Neural cell (in vitro differentiated cells): ENCODE data around the gene ARL8A. TPM values are rescaled to one million over a fixed set of nuclear protein-coding genes. Genes with fewer than 3 reads are reported as not detected.

ENCODE experiments used
- H2AFZ ChIP-seq: fragments of 200-600, 300-800 bp; sonication (generic), shearing (Covaris generic); 2 replicates; pipeline ENCODE4 v1.6.0; 2014; ENCODE audit warnings: low read depth, mild to moderate bottlenecking, antibody characterized with exemption, low read length, moderate library complexity
- H3F3A ChIP-seq: fragments of 200-600 bp; shearing (Covaris generic); 2 replicates; pipeline ENCODE4 v1.6.1; 2016; ENCODE audit warnings: mild to moderate bottlenecking, moderate library complexity, mixed read lengths, antibody characterized with exemption, low read length; ENCODE audit not compliant: insufficient read depth, poor library complexity, severe bottlenecking
- H3K27ac ChIP-seq: fragments of 200-600, 300-800 bp; sonication (generic), shearing (Covaris generic); 2 replicates; pipeline ENCODE4 v1.5.1; 2014; ENCODE audit warnings: mild to moderate bottlenecking, low read length, moderate library complexity
- H3K27me3 ChIP-seq: fragments of 300-800, 200-600 bp; sonication (generic), shearing (Covaris generic); 2 replicates; pipeline ENCODE4 v1.6.0; 2014; ENCODE audit warnings: mild to moderate bottlenecking, low read depth, low read length, moderate library complexity; ENCODE audit not compliant: insufficient read depth
- H3K36me3 ChIP-seq: fragments of 300-800, 200-600 bp; sonication (generic), shearing (Covaris generic); 2 replicates; pipeline ENCODE4 v1.5.1; 2014; ENCODE audit warnings: mild to moderate bottlenecking, antibody characterized with exemption, low read length, moderate library complexity; ENCODE audit not compliant: insufficient read depth
- H3K4me2 ChIP-seq: fragments of 300-800, 200-600 bp; sonication (generic), shearing (Covaris generic); 2 replicates; pipeline ENCODE4 v1.6.0; 2014; ENCODE audit warnings: mild to moderate bottlenecking, low read length
- H3K4me3 ChIP-seq: fragments of 300-800, 200-600 bp; sonication (generic), shearing (Covaris generic); 2 replicates; pipeline ENCODE4 v1.5.1; 2014; ENCODE audit warnings: mild to moderate bottlenecking, low read length, moderate library complexity
- H3K79me2 ChIP-seq: fragments of 200-600 bp; shearing (Covaris generic); replicated peaks from 2 replicates; pipeline ENCODE4 v1.6.0; 2014; ENCODE audit warnings: mild to moderate bottlenecking, low read length, moderate library complexity; ENCODE audit not compliant: insufficient read depth
- H3K9ac ChIP-seq: fragments of 300-800, 200-600 bp; sonication (generic), shearing (Covaris generic); 2 replicates; pipeline ENCODE4 v1.6.1; 2016; ENCODE audit warnings: mild to moderate bottlenecking, low read length, mixed read lengths
- H3K9me2 ChIP-seq: fragments of 200-600 bp; shearing (Covaris generic); 2 replicates; pipeline ENCODE4 v1.6.1; 2016; ENCODE audit warnings: mild to moderate bottlenecking, low read length, mixed read lengths; ENCODE audit not compliant: insufficient read depth
- H3K9me3 ChIP-seq: fragments of 200-600, 300-800 bp; sonication (generic), shearing (Covaris generic); 2 replicates; pipeline ENCODE4 v1.6.1; 2016; ENCODE audit warnings: mild to moderate bottlenecking, mixed run types, low read length, moderate library complexity, mixed read lengths
- H4K20me1 ChIP-seq: fragments of 200-600 bp; shearing (Covaris generic); 2 replicates; pipeline ENCODE4 v1.6.1; 2016; ENCODE audit warnings: mild to moderate bottlenecking, mixed run types; ENCODE audit not compliant: insufficient read depth
- CTCF ChIP-seq: fragments of 450-650 bp; IDR thresholded peaks from 2 replicates; pipeline ENCODE4 v1.5.1; 2014; ENCODE audit warnings: antibody characterized with exemption, mild to moderate bottlenecking, moderate library complexity; ENCODE audit not compliant: poor library complexity, severe bottlenecking
- EP300 ChIP-seq: fragments of 450-650 bp; conservative IDR thresholded peaks from 2 replicates; pipeline ENCODE4 v1.6.1; 2014; ENCODE audit warnings: antibody characterized with exemption, mild to moderate bottlenecking, moderate library complexity; ENCODE audit not compliant: poor library complexity, severe bottlenecking
- EZH2 ChIP-seq: fragments of 200-600, 300-800 bp; shearing (Covaris generic), sonication (generic); IDR thresholded peaks from 2 replicates; pipeline ENCODE4 v1.6.1; 2014; ENCODE audit warnings: antibody characterized with exemption, low read length, borderline replicate concordance, mild to moderate bottlenecking; ENCODE audit not compliant: insufficient read depth, poor library complexity, severe bottlenecking
- MXI1 ChIP-seq: fragments of 450-650 bp; conservative IDR thresholded peaks from 2 replicates; pipeline ENCODE4 v1.6.1; 2014; ENCODE audit warnings: antibody characterized with exemption, mild to moderate bottlenecking; ENCODE audit not compliant: poor library complexity, severe bottlenecking
- POLR2AphosphoS5 ChIP-seq: IDR thresholded peaks from 2 replicates; pipeline ENCODE4 v1.6.1; 2012
- RAD21 ChIP-seq: fragments of 450-650 bp; conservative IDR thresholded peaks from 2 replicates; pipeline ENCODE4 v1.6.1; 2014; ENCODE audit warnings: antibody characterized with exemption, mild to moderate bottlenecking, moderate library complexity
- REST ChIP-seq: IDR thresholded peaks from 2 replicates; pipeline ENCODE4 v1.6.1; 2012; ENCODE audit warnings: borderline replicate concordance
- SMC3 ChIP-seq: fragments of 450-650 bp; conservative IDR thresholded peaks from 2 replicates; pipeline ENCODE4 v1.6.1; 2014; ENCODE audit warnings: antibody characterized with exemption, mild to moderate bottlenecking, moderate library complexity; ENCODE audit not compliant: poor library complexity
- TAF1 ChIP-seq: IDR thresholded peaks from 2 replicates; pipeline ENCODE4 v1.6.1; 2012; ENCODE audit warnings: low read depth
- polyA plus RNA-seq: library from polyadenylated mRNA; depleted of rRNA; stranded (reverse); fragments of >200 nt; gene quantifications from 2 replicates; pipeline ENCODE4 v1.2.3, GENCODE V29; 2014

ARL8A gene
- polyA plus RNA-seq, 1 donor from 2014 or later = 89.4 TPM

DNA sequence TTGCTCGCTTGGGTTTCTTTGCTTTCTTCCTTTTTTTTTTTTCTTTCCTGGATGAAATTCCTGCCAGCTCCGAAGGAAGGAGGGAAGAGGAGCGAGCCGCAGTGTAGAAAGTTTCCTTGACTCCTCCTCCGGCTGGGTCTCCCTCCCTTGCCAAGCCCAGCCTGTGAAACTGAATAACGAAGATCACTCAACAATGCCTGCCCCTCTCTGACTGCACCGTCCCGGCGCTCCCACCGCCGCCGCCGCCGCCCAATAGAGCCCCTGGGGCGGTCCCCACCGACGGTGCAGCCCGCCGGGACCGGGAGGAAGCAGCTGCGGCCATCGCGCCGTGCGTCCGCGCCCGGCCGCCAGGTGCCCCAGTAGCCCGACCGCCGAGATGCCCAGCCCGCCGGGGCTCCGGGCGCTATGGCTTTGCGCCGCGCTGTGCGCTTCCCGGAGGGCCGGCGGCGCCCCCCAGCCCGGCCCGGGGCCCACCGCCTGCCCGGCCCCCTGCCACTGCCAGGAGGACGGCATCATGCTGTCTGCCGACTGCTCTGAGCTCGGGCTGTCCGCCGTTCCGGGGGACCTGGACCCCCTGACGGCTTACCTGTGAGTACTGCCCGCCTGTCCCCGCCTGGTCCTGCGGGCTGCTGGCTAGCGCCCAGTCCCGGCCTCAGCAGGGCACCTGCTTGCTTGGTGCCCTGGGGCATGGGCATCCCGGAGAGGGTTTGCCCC lies 49.2 kb upstream of the ARL8A start, which contains the start of gene LGR6:
Gene LGR6 (plus strand): TSS at position 186 of the 714 bp plus-strand sequence. CDS start 191 bp downstream, at position 377.
- H3K36me3 ChIP-seq = no peaks in the 10 kb centered on the region
- H3K9me3 ChIP-seq = no peaks in the 10 kb centered on the region
- no peak within 1 kb of the TSS for H3K9ac ChIP-seq
- no peak within 1 kb of the TSS for H3K27ac ChIP-seq
- H3K4me2 ChIP-seq = no peak within 1 kb of the TSS
- TF ChIP-seq CTCF (no peak), RAD21 (no peak), TAF1 (no peak), MXI1 (no peak), EZH2 (no peak), EP300 (no peak), SMC3 (no peak), REST (no peak), POLR2AphosphoS5 (no peak)
- no peak within 1 kb of the TSS for H3K4me3 ChIP-seq
- no peaks in the 10 kb centered on the region for H4K20me1 ChIP-seq
- H3K9me2 ChIP-seq = no peaks in the 10 kb centered on the region
- no peaks in the 10 kb centered on the region for H3F3A ChIP-seq
- H2AFZ ChIP-seq = no peak within 1 kb of the TSS
- H3K79me2 ChIP-seq = no peaks in the 10 kb centered on the region
- H3K27me3 ChIP-seq = peaks cover 34% of the 10 kb centered on the region

DNA sequence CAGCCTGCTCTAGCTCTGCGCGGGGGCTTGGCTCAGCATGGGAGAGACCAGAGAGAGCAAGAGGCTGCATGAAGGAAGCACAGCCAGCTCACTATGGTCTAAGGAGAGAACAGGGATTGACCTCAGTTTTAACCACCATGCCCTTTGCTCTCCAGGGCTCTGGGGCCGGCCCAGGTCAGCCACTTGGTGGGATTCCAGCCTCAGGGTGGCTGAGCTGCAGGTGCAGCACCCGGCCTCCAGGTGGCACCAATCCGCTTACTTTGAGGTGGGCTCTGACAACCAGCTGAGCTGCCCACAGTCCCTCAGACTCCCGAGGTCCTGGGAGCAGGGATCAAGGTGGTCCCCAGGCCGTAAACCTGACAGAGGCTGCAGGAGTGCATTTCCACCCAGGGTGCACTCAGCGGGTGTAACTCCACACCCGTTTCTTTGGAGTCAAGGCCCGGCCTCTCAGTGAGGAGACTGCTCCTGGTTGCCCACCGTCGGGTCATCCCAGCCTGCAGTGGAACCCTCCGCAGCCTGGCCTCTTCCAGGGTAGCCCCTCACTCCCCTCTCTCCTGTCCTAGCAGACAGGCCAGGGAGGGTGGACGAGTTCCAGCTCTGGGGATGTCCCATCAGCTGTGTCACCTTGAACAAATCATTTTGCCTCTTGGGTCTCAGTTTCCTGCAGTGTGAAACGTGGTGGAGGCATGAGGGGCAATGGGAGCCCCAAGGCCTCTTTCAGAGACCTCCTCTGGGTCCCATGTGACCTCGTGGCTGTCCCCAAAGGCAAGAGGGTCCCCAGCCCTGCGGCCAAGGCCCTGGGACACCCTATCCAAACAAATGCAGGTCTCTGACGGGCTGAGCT lies 48.5 kb upstream of the ARL8A start:
- Histone ChIP-seq H3K9me3 (no peaks in the 10 kb centered on the region), H3K27me3 (peaks cover 34% of the 10 kb centered on the region), H3K36me3 (no peaks in the 10 kb centered on the region), H3K79me2 (no peaks in the 10 kb centered on the region), H3K4me2 (no peak overlapping the region), H3K27ac (no peak overlapping the region), H3K9me2 (no peaks in the 10 kb centered on the region), H3K9ac (no peak overlapping the region), H2AFZ (no peak overlapping the region), H4K20me1 (no peaks in the 10 kb centered on the region), H3F3A (no peaks in the 10 kb centered on the region), H3K4me3 (no peak overlapping the region)
- TF ChIP-seq RAD21 (peak; percentile 37), EP300 (no peak), MXI1 (no peak), SMC3 (peak; percentile 52), TAF1 (no peak), EZH2 (no peak), REST (no peak), CTCF (peak; percentile 56), POLR2AphosphoS5 (no peak)
